ENCODE measurements around the gene FAM184A. TPM values are rescaled to one million over a fixed set of nuclear protein-coding genes. Genes with fewer than 3 reads are reported as not detected.
A peak's percentile ranks its signal among the peaks of the same experiment; 100 is the strongest.

The FAM184A gene, protein sequence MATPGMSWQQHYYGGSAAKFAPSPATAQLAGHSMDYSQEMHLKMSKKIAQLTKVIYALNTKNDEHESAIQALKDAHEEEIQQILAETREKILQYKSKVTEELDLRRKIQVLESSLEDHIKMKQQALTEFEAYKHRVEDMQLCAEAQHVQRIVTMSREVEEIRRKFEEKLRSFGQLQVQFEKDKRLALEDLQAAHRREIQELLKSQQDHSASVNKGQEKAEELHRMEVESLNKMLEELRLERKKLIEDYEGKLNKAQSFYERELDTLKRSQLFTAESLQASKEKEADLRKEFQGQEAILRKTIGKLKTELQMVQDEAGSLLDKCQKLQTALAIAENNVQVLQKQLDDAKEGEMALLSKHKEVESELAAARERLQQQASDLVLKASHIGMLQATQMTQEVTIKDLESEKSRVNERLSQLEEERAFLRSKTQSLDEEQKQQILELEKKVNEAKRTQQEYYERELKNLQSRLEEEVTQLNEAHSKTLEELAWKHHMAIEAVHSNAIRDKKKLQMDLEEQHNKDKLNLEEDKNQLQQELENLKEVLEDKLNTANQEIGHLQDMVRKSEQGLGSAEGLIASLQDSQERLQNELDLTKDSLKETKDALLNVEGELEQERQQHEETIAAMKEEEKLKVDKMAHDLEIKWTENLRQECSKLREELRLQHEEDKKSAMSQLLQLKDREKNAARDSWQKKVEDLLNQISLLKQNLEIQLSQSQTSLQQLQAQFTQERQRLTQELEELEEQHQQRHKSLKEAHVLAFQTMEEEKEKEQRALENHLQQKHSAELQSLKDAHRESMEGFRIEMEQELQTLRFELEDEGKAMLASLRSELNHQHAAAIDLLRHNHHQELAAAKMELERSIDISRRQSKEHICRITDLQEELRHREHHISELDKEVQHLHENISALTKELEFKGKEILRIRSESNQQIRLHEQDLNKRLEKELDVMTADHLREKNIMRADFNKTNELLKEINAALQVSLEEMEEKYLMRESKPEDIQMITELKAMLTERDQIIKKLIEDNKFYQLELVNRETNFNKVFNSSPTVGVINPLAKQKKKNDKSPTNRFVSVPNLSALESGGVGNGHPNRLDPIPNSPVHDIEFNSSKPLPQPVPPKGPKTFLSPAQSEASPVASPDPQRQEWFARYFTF
- total RNA-seq = 3.4 TPM
- 9.0 TPM for polyA plus RNA-seq (ENCODE audit: insufficient read depth, low read depth, low replicate concordance)
- long read RNA-seq, donor 1, partial matches to known transcripts = 0 of 1 reads
- long read RNA-seq, donor 1, other reads (novel, unspliced or antisense) = 0 of 1 reads
- long read RNA-seq, donor 2, partial matches to known transcripts = 0 of 1 reads
- long read RNA-seq, donor 2, other reads (novel, unspliced or antisense) = 0 of 1 reads
- long read RNA-seq, donor 3, partial matches to known transcripts = 6 of 7 reads
- long read RNA-seq, donor 3, other reads (novel, unspliced or antisense) = 0 of 7 reads
- long read RNA-seq, donor 4 = 0 reads
- long read RNA-seq, donor 5 = 0 reads
- long read RNA-seq, donor 6 = 0 reads
- long read RNA-seq, donor 7, full-length matches to known transcripts = 3 of 8 reads
- long read RNA-seq, donor 7, partial matches to known transcripts = 3 of 8 reads
- long read RNA-seq, donor 7, other reads (novel, unspliced or antisense) = 2 of 8 reads
- long read RNA-seq, donor 8 = 0 reads
- long read RNA-seq, donor 9 = 0 reads
- long read RNA-seq, donor 10, partial matches to known transcripts = 0 of 1 reads
- long read RNA-seq, donor 10, other reads (novel, unspliced or antisense) = 0 of 1 reads

DNA sequence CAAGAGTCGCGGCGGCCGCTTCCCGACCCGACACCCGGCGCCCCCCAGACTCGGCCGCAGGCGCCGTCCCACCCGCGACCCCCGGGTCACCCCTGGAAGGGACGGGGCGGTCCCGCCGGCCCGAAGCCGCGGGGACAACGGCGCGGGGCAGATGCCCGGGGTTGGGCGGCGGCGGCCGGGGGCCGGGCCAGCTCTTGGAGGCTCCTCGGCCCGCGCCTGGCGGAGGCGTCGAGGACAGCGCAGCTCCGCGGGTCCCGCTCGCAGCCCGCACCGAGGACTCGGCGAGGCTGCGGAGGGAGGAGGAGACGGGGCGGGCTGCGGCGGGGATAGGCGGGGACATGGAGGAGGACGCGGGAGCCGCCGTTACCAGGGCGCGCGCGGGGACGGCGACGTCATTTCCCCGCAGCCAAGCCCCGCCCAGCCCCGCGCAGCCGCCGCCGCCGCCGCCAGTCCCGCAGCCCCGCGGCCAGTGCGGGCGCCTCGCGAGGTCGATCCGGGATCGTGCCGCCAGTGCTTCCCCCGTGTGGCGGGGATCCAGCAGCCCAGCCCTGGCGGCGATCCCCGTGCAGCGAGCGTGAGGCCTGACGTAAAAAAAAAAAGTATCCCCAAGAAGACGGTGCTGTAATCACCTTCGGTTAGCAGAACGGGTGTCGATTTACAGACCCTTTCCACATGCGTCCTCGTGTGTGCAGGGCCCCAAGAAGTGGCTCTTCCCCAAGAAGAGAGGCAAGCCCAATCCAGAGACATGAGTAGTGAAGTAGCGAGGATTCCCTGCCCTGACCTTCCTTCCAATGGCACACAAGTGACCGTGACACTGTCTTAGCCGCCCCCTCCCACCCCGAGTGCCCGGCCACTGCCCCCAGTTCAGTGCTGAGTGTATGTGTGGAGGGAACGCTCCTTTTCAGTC, at the start of gene FAM184A:
Gene FAM184A (minus strand): TSS at position 289 of the 907 bp plus-strand sequence. CDS start 365 bp downstream, outside the sequence.
- intact Hi-C loops (cut with DNase I) = no loop called here
- TF ChIP-seq, protein P1, sequence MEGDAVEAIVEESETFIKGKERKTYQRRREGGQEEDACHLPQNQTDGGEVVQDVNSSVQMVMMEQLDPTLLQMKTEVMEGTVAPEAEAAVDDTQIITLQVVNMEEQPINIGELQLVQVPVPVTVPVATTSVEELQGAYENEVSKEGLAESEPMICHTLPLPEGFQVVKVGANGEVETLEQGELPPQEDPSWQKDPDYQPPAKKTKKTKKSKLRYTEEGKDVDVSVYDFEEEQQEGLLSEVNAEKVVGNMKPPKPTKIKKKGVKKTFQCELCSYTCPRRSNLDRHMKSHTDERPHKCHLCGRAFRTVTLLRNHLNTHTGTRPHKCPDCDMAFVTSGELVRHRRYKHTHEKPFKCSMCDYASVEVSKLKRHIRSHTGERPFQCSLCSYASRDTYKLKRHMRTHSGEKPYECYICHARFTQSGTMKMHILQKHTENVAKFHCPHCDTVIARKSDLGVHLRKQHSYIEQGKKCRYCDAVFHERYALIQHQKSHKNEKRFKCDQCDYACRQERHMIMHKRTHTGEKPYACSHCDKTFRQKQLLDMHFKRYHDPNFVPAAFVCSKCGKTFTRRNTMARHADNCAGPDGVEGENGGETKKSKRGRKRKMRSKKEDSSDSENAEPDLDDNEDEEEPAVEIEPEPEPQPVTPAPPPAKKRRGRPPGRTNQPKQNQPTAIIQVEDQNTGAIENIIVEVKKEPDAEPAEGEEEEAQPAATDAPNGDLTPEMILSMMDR (IDR thresholded peaks at IDR 0.05; ENCODE audit: borderline replicate concordance, extremely low read depth, insufficient read depth) = peak; percentile 37
- peak within 1 kb of the TSS; percentile 59 to 91 (median 61) for H3K9ac ChIP-seq (ENCODE audit: low read length in 3 of 3)

DNA sequence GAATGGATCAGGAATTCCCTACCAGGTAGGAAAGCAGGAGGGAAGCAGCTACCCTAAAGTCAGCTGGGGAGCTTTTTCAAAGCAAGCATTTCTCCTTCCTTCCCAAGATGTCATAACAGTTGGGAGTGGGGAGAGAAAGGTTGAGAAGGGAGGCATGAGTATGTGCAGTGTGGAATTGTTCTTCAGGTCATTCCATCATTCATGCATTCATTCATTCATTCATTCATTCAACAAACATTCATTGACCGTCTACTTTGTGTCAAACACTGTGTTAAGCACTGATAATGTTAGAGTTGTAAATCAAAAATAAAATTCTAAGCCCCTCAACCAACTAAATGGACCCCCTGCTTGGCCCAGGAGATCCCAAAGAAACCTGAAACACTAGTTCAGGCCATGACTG, 49.2 kb upstream of the FAM184A start:
- no peaks in the 10 kb centered on the region for H3K27me3 ChIP-seq (ENCODE audit: control insufficient read depth, insufficient read depth, low read length)
- no peak for DNase-seq
- H3K36me3 ChIP-seq (ENCODE audit: control insufficient read depth in 2 of 3, insufficient read depth in 3 of 3, low read length in 3 of 3) = no peaks in the 10 kb centered on the region
- no peak overlapping the region for H3K27ac ChIP-seq (ENCODE audit: low read depth in 2 of 2, low read length in 2 of 2)
- no peak for FAIRE-seq
- no peak overlapping the region for H3K9ac ChIP-seq (ENCODE audit: low read length in 3 of 3)
- intact Hi-C loops (cut with DNase I) = no loop called here
- TF ChIP-seq, protein P1 (IDR thresholded peaks at IDR 0.05; ENCODE audit: borderline replicate concordance, extremely low read depth, insufficient read depth) = no peak
- no peak overlapping the region for H3K4me3 ChIP-seq (ENCODE audit: low read length in 3 of 3)
- peaks cover 0 to 2% (median 0%) of the 10 kb centered on the region in 3 donors for H3K4me1 ChIP-seq (ENCODE audit: control insufficient read depth in 2 of 3, insufficient read depth in 2 of 3, low read depth in 1 of 3, low read length in 3 of 3)
- H3K9me3 ChIP-seq (ENCODE audit: control insufficient read depth in 2 of 3, insufficient read depth in 1 of 3, low read length in 3 of 3) = peaks cover 0 to 4% (median 0%) of the 10 kb centered on the region in 3 donors

More for the DNA sequence above, at the start of gene FAM184A:
- Histone ChIP-seq H3K27me3 (ENCODE audit: control insufficient read depth, insufficient read depth, low read length) (no peaks in the 10 kb centered on the region), H3K4me3 (ENCODE audit: low read length in 3 of 3) (peak within 1 kb of the TSS; percentile 79 to 85 (median 83)), H3K27ac (ENCODE audit: low read depth in 2 of 2, low read length in 2 of 2) (peak within 1 kb of the TSS; percentile 11 to 47), H3K36me3 (ENCODE audit: control insufficient read depth in 2 of 3, insufficient read depth in 3 of 3, low read length in 3 of 3) (no peaks in the 10 kb centered on the region), H3K9me3 (ENCODE audit: control insufficient read depth in 2 of 3, insufficient read depth in 1 of 3, low read length in 3 of 3) (peaks cover 0 to 5% (median 0%) of the 10 kb centered on the region in 3 donors), H3K4me1 (ENCODE audit: control insufficient read depth in 2 of 3, insufficient read depth in 2 of 3, low read depth in 1 of 3, low read length in 3 of 3) (peaks cover 0 to 6% (median 3%) of the 10 kb centered on the region in 3 donors)
- DNase-seq (peak; percentile 69 to 85 (median 76)), FAIRE-seq (no peak)

Measured in kidney (tissue), 22 donors.